GM12878 (cell line): ENCODE results near the gene MTIF3. TPM values are rescaled to one million over a fixed set of nuclear protein-coding genes. Genes with fewer than 3 reads are reported as not detected.

Experiments used
- ASH2L ChIP-seq: fragments of 300-600, 200-600 bp; sonication (generic); IDR thresholded peaks from 2 replicates; pipeline ENCODE4 v1.6.1; 2017; ENCODE audit warnings: low read depth, mild to moderate bottlenecking, borderline replicate concordance
- CBFB ChIP-seq: IDR thresholded peaks from 2 replicates; pipeline ENCODE4 v1.6.1; 2016; ENCODE audit warnings: antibody characterized with exemption, low read depth
- CBX3 ChIP-seq: fragments of 200-600 bp; sonication (generic); IDR thresholded peaks from 2 replicates; pipeline ENCODE4 v1.6.1; 2016; ENCODE audit warnings: low read depth, borderline replicate concordance
- CREB1 ChIP-seq: IDR thresholded peaks from 2 replicates; pipeline ENCODE4 v1.6.1; 2012; ENCODE audit warnings: low read depth, mild to moderate bottlenecking, inconsistent platforms
- KAT2A ChIP-seq: conservative IDR thresholded peaks from 2 replicates; pipeline ENCODE4 v1.6.1; 2011; ENCODE audit warnings: low read depth, low read length; ENCODE audit not compliant: control insufficient read depth
- NKRF ChIP-seq: fragments of 450-650 bp; conservative IDR thresholded peaks from 2 replicates; pipeline ENCODE4 v1.6.1; 2017; ENCODE audit warnings: mild to moderate bottlenecking, moderate library complexity
- PBX3 ChIP-seq: IDR thresholded peaks from 2 replicates; pipeline ENCODE4 v1.6.1; 2011; ENCODE audit warnings: mild to moderate bottlenecking, low read depth, low read length, moderate library complexity; ENCODE audit not compliant: insufficient replicate concordance
- ZBED1 ChIP-seq: IDR thresholded peaks from 2 replicates; pipeline ENCODE4 v1.6.1; 2016; ENCODE audit warnings: borderline replicate concordance
- ZBTB33 ChIP-seq: fragments of 450-650 bp; IDR thresholded peaks from 2 replicates; pipeline ENCODE4 v1.6.1; 2017; ENCODE audit warnings: mild to moderate bottlenecking
- polyA plus RNA-seq, 11 experiments: library from polyadenylated mRNA; depleted of rRNA in 4 of 11; unstranded in 6 of 11; stranded (reverse) in 5 of 11; fragments of >200 nt; fragmentation: Nextera tagmentation in 4 of 11; fragmentation: Illumina TruSeq in 1 of 11; extraction: Ambion mirVana in 4 of 11; extraction: Trizol in 1 of 11; gene quantifications; 1 replicate in 1 of 11; 2 replicates in 10 of 11; pipeline versions ENCODE4 v1.2.1 to v1.2.3, GENCODE V29; 2011 to 2016; ENCODE audit warnings: inconsistent platforms in 2 of 11, missing spikeins in 2 of 11, low read depth in 1 of 11
- total RNA-seq, 4 experiments: library from RNA; depleted of rRNA in 3 of 4; stranded (reverse); fragments of >200 nt in 3 of 4; fragmentation: Illumina TruSeq in 1 of 4; extraction: Trizol in 1 of 4; gene quantifications; 2 replicates each; pipeline versions ENCODE4 v1.2.1 to v1.2.3, GENCODE V29; 2013 to 2021

Gene MTIF3
- total and polyA plus RNA-seq, 10 of the 15 experiments (the other 5 are each of a cell fraction or from before 2014, with no cell fraction given), result 22.4 to 73.9 (median 49.7) TPM

GRCh38 chr13:27415116-27415515 is 35.2 kb downstream of the MTIF3 start (continued):
- TF ChIP-seq NKRF, result no peak
- no peak for TF ChIP-seq CBX3
- no peak for TF ChIP-seq CREB1
- no peak for TF ChIP-seq PBX3
- TF ChIP-seq ZBED1, result no peak
- TF ChIP-seq ZBTB33, result no peak
- TF ChIP-seq ASH2L, result no peak
- no peak for TF ChIP-seq CBFB
- no peak for TF ChIP-seq KAT2A
